ENCODE data around the gene SLC2A1.

The SLC2A1 gene

GRCh38 chr1:42957880-42958487 lies 684 bp downstream of the SLC2A1 start (continued):
- TF ChIP-seq ZNF596 (tag by site-specific recombination; IDR thresholded peaks at IDR 0.05): 0 out of 2 replicates have a peak, but pooled peaks have one; percentile 11
- no peak for TF ChIP-seq ZNF654 (tag by site-specific recombination; IDR thresholded peaks at IDR 0.05; ENCODE audit: low read depth)
- peak; percentile 21; the same call in 1 of the 2 replicates for TF ChIP-seq ZNF501 (tag by site-specific recombination; IDR thresholded peaks at IDR 0.05)
- TF ChIP-seq ZNF24 (tag by site-specific recombination; IDR thresholded peaks at IDR 0.05): no peak
- 0 out of 2 replicates have a peak, but pooled peaks have one; percentile 4 for TF ChIP-seq MZF1 (tag by site-specific recombination; IDR thresholded peaks at IDR 0.05; ENCODE audit: borderline replicate concordance)
- peak; percentile 73 for TF ChIP-seq SP2 (tag by site-specific recombination; IDR thresholded peaks at IDR 0.05)
- TF ChIP-seq, protein P1, sequence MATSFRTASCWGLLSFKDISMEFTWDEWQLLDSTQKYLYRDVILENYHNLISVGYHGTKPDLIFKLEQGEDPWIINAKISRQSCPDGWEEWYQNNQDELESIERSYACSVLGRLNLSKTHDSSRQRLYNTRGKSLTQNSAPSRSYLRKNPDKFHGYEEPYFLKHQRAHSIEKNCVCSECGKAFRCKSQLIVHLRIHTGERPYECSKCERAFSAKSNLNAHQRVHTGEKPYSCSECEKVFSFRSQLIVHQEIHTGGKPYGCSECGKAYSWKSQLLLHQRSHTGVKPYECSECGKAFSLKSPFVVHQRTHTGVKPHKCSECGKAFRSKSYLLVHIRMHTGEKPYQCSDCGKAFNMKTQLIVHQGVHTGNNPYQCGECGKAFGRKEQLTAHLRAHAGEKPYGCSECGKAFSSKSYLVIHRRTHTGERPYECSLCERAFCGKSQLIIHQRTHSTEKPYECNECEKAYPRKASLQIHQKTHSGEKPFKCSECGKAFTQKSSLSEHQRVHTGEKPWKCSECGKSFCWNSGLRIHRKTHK (tag by site-specific recombination; IDR thresholded peaks at IDR 0.05): no peak
- TF ChIP-seq ZNF792 (tag by site-specific recombination; IDR thresholded peaks at IDR 0.05): 0 out of 2 replicates have a peak, but pooled peaks have one; percentile 4
- TF ChIP-seq ZEB2 (tag by site-specific recombination; IDR thresholded peaks at IDR 0.05): peak; percentile 57
- no peak for TF ChIP-seq YY1 (tag by site-specific recombination; IDR thresholded peaks at IDR 0.05)
- 0 out of 2 replicates have a peak, but pooled peaks have one; percentile 51 for TF ChIP-seq ZBTB10 (tag by site-specific recombination; IDR thresholded peaks at IDR 0.05)

DNA sequence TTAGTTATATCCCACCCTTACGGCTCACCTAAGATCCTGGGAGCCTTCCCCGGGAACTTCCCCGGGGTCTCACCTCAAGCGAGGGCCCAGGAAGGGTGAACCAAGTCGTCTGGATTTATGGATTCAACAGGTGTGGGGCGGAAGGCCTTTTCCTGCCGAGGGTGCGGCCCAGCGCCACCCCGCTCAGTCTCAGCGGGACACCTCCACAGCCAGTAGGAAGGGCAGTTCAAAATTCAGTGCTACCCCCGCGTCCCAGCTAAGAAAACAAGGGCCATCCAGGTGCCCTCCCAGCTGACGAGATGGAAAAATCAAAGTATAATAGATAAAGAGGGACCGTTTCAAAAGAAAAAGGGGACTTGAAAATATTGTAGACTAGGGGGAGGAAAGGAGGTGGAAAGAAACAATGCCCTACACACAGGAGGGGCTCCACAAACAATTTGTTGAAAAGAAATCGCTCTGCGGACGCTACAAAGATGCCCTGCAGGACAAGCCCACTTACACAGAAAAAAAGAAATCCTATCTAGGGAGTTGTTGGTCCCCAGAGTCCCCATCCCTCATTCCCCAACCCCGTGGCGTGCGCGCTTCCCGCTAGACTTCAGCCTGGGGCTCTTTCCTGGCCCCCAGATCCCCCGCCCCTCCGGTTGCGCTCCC lies 1.3 kb downstream of the SLC2A1 start:
- ChIA-PET POLR2A (interaction anchor here (1.8 kb wide), 1 partner anchor 10 kb away, joined by 4 read pairs; no protein-coding TSS in a partner anchor), CTCF (interaction anchor here (0.5 to 1.9 kb wide), 3 partner anchors 15 to 118 kb away, joined by 3 to 10 read pairs (median 3); no protein-coding TSS in a partner anchor)
- H3K4me3 ChIP-seq (ENCODE audit: low read depth, low read length): peak overlapping the region; percentile 77
- H3K27ac ChIP-seq (ENCODE audit: extremely low read depth, low read depth, low read length): no peak overlapping the region
- H3K36me3 ChIP-seq (ENCODE audit: control insufficient read depth in 2 of 2, insufficient read depth in 1 of 2, low read length in 2 of 2): peaks cover 4 to 29% of the 10 kb centered on the region in 2 experiments; a peak in 1 of 3 replicates
- H3K4me1 ChIP-seq (ENCODE audit: control insufficient read depth, insufficient read depth, low read length): peaks cover 9% of the 10 kb centered on the region; the same call in 1 of the 2 replicates
- H3K9me3 ChIP-seq (ENCODE audit: control insufficient read depth, insufficient read depth, low read depth, low read length): no peaks in the 10 kb centered on the region
- no peak for TF ChIP-seq HOXC10 (CRISPR knock-in tag; IDR thresholded peaks at IDR 0.05)
- TF ChIP-seq ZNF169 (tag by site-specific recombination; IDR thresholded peaks at IDR 0.05): no peak
- TF ChIP-seq, protein P2, sequence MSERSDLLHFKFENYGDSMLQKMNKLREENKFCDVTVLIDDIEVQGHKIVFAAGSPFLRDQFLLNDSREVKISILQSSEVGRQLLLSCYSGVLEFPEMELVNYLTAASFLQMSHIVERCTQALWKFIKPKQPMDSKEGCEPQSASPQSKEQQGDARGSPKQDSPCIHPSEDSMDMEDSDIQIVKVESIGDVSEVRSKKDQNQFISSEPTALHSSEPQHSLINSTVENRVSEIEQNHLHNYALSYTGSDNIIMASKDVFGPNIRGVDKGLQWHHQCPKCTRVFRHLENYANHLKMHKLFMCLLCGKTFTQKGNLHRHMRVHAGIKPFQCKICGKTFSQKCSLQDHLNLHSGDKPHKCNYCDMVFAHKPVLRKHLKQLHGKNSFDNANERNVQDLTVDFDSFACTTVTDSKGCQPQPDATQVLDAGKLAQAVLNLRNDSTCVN (tag by site-specific recombination; optimal IDR thresholded peaks at IDR 0.05): peak; percentile 49
- TF ChIP-seq ZNF701 (tag by site-specific recombination; IDR thresholded peaks at IDR 0.05): no peak
- TF ChIP-seq MZF1 (tag by site-specific recombination; IDR thresholded peaks at IDR 0.05; ENCODE audit: borderline replicate concordance): peak; percentile 91
- TF ChIP-seq SP2 (tag by site-specific recombination; IDR thresholded peaks at IDR 0.05): no peak; the same call in 1 of the 2 replicates
- TF ChIP-seq GLI2 (tag by site-specific recombination; IDR thresholded peaks at IDR 0.05; ENCODE audit: borderline replicate concordance, low read depth): no peak
- TF ChIP-seq ZNF214 (tag by site-specific recombination; IDR thresholded peaks at IDR 0.05; ENCODE audit: borderline replicate concordance): no peak
- TF ChIP-seq ZBTB48 (tag by site-specific recombination; IDR thresholded peaks at IDR 0.05): peak; percentile 75
- TF ChIP-seq, protein P3, sequence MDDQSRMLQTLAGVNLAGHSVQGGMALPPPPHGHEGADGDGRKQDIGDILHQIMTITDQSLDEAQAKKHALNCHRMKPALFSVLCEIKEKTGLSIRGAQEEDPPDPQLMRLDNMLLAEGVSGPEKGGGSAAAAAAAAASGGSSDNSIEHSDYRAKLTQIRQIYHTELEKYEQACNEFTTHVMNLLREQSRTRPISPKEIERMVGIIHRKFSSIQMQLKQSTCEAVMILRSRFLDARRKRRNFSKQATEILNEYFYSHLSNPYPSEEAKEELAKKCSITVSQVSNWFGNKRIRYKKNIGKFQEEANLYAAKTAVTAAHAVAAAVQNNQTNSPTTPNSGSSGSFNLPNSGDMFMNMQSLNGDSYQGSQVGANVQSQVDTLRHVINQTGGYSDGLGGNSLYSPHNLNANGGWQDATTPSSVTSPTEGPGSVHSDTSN (CRISPR knock-in tag; IDR thresholded peaks at IDR 0.05): no peak
- TF ChIP-seq ZNF558 (tag by site-specific recombination; IDR thresholded peaks at IDR 0.05): no peak
- TF ChIP-seq INSM2 (tag by site-specific recombination; IDR thresholded peaks at IDR 0.05): no peak
- TF ChIP-seq CTCF (tag by site-specific recombination; IDR thresholded peaks at IDR 0.05): no peak
- no peak for TF ChIP-seq ZNF433 (tag by site-specific recombination; IDR thresholded peaks at IDR 0.05; ENCODE audit: low read depth)
- 0 out of 2 replicates have a peak, but pooled peaks have one; percentile 23 for TF ChIP-seq ZNF76 (tag by site-specific recombination; IDR thresholded peaks at IDR 0.05; ENCODE audit: borderline replicate concordance, low read depth)
- TF ChIP-seq ZNF830 (tag by site-specific recombination; IDR thresholded peaks at IDR 0.05; ENCODE audit: low read depth): no peak
